ENCODE data around the gene PPP1R17. TPM values are rescaled to one million over a fixed set of nuclear protein-coding genes. Genes with fewer than 3 reads are reported as not detected.

PPP1R17 gene
- total and polyA plus RNA-seq, 2 donors (not counting 1 experiment from before 2014, with no cell fraction given): 0.20 TPM; not detected in 1

DNA sequence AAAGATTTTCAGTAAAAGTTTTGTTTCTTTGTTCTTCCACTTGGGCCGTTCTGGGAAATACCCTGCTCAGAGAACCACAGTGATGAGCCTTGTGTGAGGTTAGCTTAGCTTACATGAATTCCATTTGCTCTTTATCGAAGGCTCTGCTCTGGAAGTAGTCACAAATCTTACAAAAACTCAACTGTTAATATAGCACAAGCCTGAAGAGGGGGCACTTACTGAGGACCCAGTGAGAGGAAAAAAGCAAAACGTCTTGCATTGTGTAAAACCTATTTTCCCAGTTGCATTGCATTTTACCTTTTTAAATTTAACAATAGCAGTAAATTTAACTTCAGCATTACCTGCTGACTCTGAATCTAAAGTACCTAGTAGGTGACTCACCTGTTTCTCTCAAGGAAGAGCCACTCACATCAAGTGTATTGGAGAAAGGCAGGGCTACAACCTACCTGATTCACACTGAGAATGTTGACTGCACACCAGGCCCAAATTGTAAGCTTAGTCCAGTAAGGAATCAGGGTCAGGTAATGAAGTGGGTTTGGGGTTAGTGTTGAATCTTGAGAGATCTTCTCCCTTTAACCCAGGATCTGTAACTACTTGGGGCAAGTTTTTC is 42.3 kb downstream of the PPP1R17 start:
- H3K4me2 ChIP-seq (replicated peaks; ENCODE audit: low read depth, low read length, poor library complexity, severe bottlenecking): no peak overlapping the region
- H3K27me3 ChIP-seq (replicated peaks in 1 of 4; ENCODE audit: control extremely low read depth in 1 of 4, control insufficient read depth in 3 of 4, insufficient read depth in 4 of 4, low read length in 3 of 4): no peaks in the 10 kb centered on the region
- no peak overlapping the region for H3K4me3 ChIP-seq (ENCODE audit: control extremely low read depth in 1 of 5, extremely low read depth in 1 of 5, insufficient read depth in 1 of 5, low read depth in 2 of 5, low read length in 4 of 5)
- ChIA-PET POLR2A (no interaction called here), CTCF (no interaction called here)
- Mint-ChIP-seq H3K27ac (no peak overlapping the region), H3K9me3 (ENCODE audit: insufficient read depth) (no peaks in the 10 kb centered on the region), H3K4me1 (no peaks in the 10 kb centered on the region), H3K4me3 (no peak overlapping the region), H3K27me3 (no peaks in the 10 kb centered on the region)
- WGBS (ENCODE audit: insufficient coverage): no CpG with 5 or more reads among the region's 3 CpGs
- no peaks in the 10 kb centered on the region for H4K20me1 ChIP-seq (ENCODE audit: control insufficient read depth, insufficient read depth, low read length, poor library complexity, severe bottlenecking)
- intact Hi-C loops (cut with micrococcal nuclease): no loop called here
- H3K27ac ChIP-seq (ENCODE audit: low read length in 2 of 2): no peak overlapping the region
- H3K9me3 ChIP-seq (ENCODE audit: control extremely low read depth in 1 of 3, control insufficient read depth in 2 of 3, insufficient read depth in 1 of 3, low read length in 2 of 3): no peaks in the 10 kb centered on the region
- no peaks in the 10 kb centered on the region for H3K79me2 ChIP-seq (ENCODE audit: control insufficient read depth, insufficient read depth, low read length)
- H3K9ac ChIP-seq (ENCODE audit: low read length): no peak overlapping the region
- no peaks in the 10 kb centered on the region for H3K4me1 ChIP-seq (ENCODE audit: control insufficient read depth in 2 of 2, insufficient read depth in 2 of 2, low read length in 2 of 2)
- no peak for TF ChIP-seq EZH2 (IDR thresholded peaks at IDR 0.05; ENCODE audit: borderline replicate concordance, insufficient read depth, low read depth, low read length, poor library complexity, severe bottlenecking)
- ATAC-seq (ENCODE audit: low read depth) (no peak), DNase-seq (no peak)
- no peak overlapping the region for H2AFZ ChIP-seq (ENCODE audit: insufficient read depth, low read depth, low read length, poor library complexity, severe bottlenecking)
- no peaks in the 10 kb centered on the region for H3K36me3 ChIP-seq (replicated peaks in 1 of 2; ENCODE audit: control extremely low read depth in 1 of 2, control insufficient read depth in 1 of 2, extremely low read depth in 1 of 2, insufficient read depth in 2 of 2, low read length in 1 of 2)

DNA sequence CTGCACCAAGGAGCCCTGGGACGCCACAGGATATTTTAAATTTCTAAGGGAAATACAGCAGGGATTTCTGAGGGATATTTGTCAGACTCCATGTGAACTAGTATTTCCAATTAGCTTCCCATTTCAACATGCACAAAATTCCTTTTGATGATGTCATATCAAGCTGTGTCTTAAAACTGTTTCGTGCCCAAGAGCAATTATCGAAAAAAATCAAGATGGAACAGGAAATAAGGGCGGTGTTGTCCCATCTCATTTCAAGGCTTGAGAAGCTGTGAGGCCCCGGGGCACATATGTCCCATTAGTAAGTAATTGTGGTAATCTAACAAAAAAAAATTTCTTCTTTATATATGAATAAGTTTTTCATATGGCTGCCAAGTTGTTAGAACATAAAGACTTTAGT is 47.4 kb downstream of the PPP1R17 start:
- ATAC-seq (ENCODE audit: low read depth) (no peak), DNase-seq (no peak)
- TF ChIP-seq, protein P1, sequence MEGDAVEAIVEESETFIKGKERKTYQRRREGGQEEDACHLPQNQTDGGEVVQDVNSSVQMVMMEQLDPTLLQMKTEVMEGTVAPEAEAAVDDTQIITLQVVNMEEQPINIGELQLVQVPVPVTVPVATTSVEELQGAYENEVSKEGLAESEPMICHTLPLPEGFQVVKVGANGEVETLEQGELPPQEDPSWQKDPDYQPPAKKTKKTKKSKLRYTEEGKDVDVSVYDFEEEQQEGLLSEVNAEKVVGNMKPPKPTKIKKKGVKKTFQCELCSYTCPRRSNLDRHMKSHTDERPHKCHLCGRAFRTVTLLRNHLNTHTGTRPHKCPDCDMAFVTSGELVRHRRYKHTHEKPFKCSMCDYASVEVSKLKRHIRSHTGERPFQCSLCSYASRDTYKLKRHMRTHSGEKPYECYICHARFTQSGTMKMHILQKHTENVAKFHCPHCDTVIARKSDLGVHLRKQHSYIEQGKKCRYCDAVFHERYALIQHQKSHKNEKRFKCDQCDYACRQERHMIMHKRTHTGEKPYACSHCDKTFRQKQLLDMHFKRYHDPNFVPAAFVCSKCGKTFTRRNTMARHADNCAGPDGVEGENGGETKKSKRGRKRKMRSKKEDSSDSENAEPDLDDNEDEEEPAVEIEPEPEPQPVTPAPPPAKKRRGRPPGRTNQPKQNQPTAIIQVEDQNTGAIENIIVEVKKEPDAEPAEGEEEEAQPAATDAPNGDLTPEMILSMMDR (IDR thresholded peaks at IDR 0.05): no peak
- TF ChIP-seq EZH2 (IDR thresholded peaks at IDR 0.05; ENCODE audit: borderline replicate concordance, insufficient read depth, low read depth, low read length, poor library complexity, severe bottlenecking): no peak
- Histone ChIP-seq H3K36me3 (replicated peaks in 1 of 2; ENCODE audit: control extremely low read depth in 1 of 2, control insufficient read depth in 1 of 2, extremely low read depth in 1 of 2, insufficient read depth in 2 of 2, low read length in 1 of 2) (no peaks in the 10 kb centered on the region), H3K27ac (ENCODE audit: low read length in 2 of 2) (no peak overlapping the region), H3K4me2 (replicated peaks; ENCODE audit: low read depth, low read length, poor library complexity, severe bottlenecking) (no peak overlapping the region), H3K4me1 (ENCODE audit: control insufficient read depth in 2 of 2, insufficient read depth in 2 of 2, low read length in 2 of 2) (no peaks in the 10 kb centered on the region), H2AFZ (ENCODE audit: insufficient read depth, low read depth, low read length, poor library complexity, severe bottlenecking) (no peak overlapping the region), H4K20me1 (ENCODE audit: control insufficient read depth, insufficient read depth, low read length, poor library complexity, severe bottlenecking) (no peaks in the 10 kb centered on the region), H3K4me3 (ENCODE audit: control extremely low read depth in 1 of 5, extremely low read depth in 1 of 5, insufficient read depth in 1 of 5, low read depth in 2 of 5, low read length in 4 of 5) (no peak overlapping the region), H3K9ac (ENCODE audit: low read length) (no peak overlapping the region), H3K9me3 (ENCODE audit: control extremely low read depth in 1 of 3, control insufficient read depth in 2 of 3, insufficient read depth in 1 of 3, low read length in 2 of 3) (no peaks in the 10 kb centered on the region), H3K79me2 (ENCODE audit: control insufficient read depth, insufficient read depth, low read length) (no peaks in the 10 kb centered on the region), H3K27me3 (replicated peaks in 1 of 4; ENCODE audit: control extremely low read depth in 1 of 4, control insufficient read depth in 3 of 4, insufficient read depth in 4 of 4, low read length in 3 of 4) (no peaks in the 10 kb centered on the region)
- POLR2A ChIA-PET: no interaction called here
- Mint-ChIP-seq H3K4me1 (no peaks in the 10 kb centered on the region), H3K27ac (no peak overlapping the region), H3K4me3 (no peak overlapping the region), H3K9me3 (ENCODE audit: insufficient read depth) (no peaks in the 10 kb centered on the region), H3K27me3 (peaks cover 4% of the 10 kb centered on the region)
- no CpG with 5 or more reads among the region's 5 CpGs for WGBS (ENCODE audit: insufficient coverage)
- intact Hi-C loops (cut with micrococcal nuclease): loop anchor here (10.0 kb wide), 1 partner anchor 750 kb away; no protein-coding TSS in a partner anchor
- CTCF ChIA-PET: interaction anchor here (0.7 to 2.4 kb wide), 6 partner anchors 18 to 291 kb away, joined by 3 to 11 read pairs (median 4); no protein-coding TSS in a partner anchor

All from B cell (primary cell).